ENCODE data around the gene USH1G.

DNA sequence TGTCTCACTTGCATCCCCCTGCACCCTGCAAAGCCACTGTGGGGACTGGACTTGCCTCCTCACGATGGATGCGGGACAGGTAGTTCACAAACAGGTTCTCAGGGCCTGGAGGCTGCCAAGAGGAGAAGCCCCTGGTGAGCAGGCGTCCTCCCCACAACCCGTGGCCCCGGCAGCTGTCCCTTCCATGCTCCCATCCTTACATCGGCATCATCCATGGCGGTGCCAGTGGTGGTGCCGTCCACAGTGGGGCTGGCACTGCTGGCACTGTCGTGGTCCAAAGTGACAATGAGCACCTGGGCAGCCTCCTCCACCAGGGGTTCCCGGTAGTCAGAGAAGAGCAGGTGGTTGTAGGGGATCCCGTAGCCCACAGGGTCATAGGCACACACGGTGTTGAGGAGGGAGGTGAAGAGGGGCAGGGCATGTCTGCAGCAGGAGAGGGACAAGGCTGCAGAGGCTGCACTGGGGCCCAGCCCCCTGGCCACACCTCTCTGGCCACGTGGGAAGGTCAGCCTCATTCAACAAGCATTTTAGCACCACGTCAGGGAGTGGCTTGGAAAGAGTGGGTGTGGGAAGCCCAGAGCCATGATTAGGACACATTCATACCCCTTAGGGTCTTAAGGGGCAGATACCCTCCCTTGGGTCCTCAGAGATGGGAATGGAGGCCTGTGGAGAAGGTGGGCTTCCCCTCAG is 36.9 kb upstream of the USH1G start:
- TF ChIP-seq, protein P1, sequence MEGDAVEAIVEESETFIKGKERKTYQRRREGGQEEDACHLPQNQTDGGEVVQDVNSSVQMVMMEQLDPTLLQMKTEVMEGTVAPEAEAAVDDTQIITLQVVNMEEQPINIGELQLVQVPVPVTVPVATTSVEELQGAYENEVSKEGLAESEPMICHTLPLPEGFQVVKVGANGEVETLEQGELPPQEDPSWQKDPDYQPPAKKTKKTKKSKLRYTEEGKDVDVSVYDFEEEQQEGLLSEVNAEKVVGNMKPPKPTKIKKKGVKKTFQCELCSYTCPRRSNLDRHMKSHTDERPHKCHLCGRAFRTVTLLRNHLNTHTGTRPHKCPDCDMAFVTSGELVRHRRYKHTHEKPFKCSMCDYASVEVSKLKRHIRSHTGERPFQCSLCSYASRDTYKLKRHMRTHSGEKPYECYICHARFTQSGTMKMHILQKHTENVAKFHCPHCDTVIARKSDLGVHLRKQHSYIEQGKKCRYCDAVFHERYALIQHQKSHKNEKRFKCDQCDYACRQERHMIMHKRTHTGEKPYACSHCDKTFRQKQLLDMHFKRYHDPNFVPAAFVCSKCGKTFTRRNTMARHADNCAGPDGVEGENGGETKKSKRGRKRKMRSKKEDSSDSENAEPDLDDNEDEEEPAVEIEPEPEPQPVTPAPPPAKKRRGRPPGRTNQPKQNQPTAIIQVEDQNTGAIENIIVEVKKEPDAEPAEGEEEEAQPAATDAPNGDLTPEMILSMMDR (IDR thresholded peaks at IDR 0.05; ENCODE audit: insufficient read depth, low read length) = no peak
- no peak for TF ChIP-seq POLR2AphosphoS5 (IDR thresholded peaks at IDR 0.05; ENCODE audit: low read depth)
